Activated T-helper 17 cell treated with anti-CD3 and anti-CD28 coated beads, Interleukin-2, amount 50 U/mL, for 72 hours (primary cell): ENCODE results near the gene IL6ST. TPM values are rescaled to one million over a fixed set of nuclear protein-coding genes. Genes with fewer than 3 reads are reported as not detected.
A peak's percentile ranks its signal among the peaks of the same experiment; 100 is the strongest.

ENCODE experiments used
- ATAC-seq: fragments of 150-1000 bp; cut with Tn5 transposase; replicated peaks from 2 replicates; pipeline ENCODE4 v1.10.0; 2021; ENCODE audit warnings: mild to moderate bottlenecking, moderate library complexity
- H3K27ac Mint-ChIP-seq: one replicate; pipeline ENCODE4 v1.8.0; 2022; ENCODE audit warnings: mixed read lengths
- H3K27me3 Mint-ChIP-seq: one replicate; pipeline ENCODE4 v1.8.0; 2022; ENCODE audit warnings: mixed read lengths
- H3K36me3 Mint-ChIP-seq: one replicate; pipeline ENCODE4 v1.8.0; 2022; ENCODE audit warnings: low read depth, mild to moderate bottlenecking, mixed read lengths
- H3K4me1 Mint-ChIP-seq: one replicate; pipeline ENCODE4 v1.8.0; 2022; ENCODE audit warnings: mixed read lengths
- H3K4me3 Mint-ChIP-seq: one replicate; pipeline ENCODE4 v1.8.0; 2022; ENCODE audit warnings: mild to moderate bottlenecking, mixed read lengths
- H3K9me3 Mint-ChIP-seq: one replicate; pipeline ENCODE4 v1.8.0; 2022; ENCODE audit warnings: mixed read lengths
- total RNA-seq, 2 donors: library from RNA; stranded (reverse); gene quantifications; one replicate each; pipeline ENCODE4 v1.2.3, GENCODE V29; 2022

Gene IL6ST
- total RNA-seq, 2 donors from 2014 or later, result 28.1 to 66.8 TPM

- H3K9me3 Mint-ChIP-seq, result no peaks in the 10 kb centered on the region
- no peak overlapping the region for H3K27ac Mint-ChIP-seq
- H3K4me1 Mint-ChIP-seq, result peaks cover 28% of the 10 kb centered on the region
- peaks cover 4% of the 10 kb centered on the region for H3K27me3 Mint-ChIP-seq
- ATAC-seq, result no peak
- H3K4me3 Mint-ChIP-seq, result no peak overlapping the region
- H3K36me3 Mint-ChIP-seq, result no peaks in the 10 kb centered on the region
These were observed 98.5 kb downstream of the IL6ST start for GRCh38 chr5:55896238-55896637.

- H3K27me3 Mint-ChIP-seq, result peaks cover 4% of the 10 kb centered on the region
- no peaks in the 10 kb centered on the region for H3K9me3 Mint-ChIP-seq
- H3K27ac Mint-ChIP-seq, result no peak overlapping the region
These were observed 99.4 kb downstream of the IL6ST start for GRCh38 chr5:55895346-55895745.

GRCh38 chr5:55894135-55894534 is 100.6 kb downstream of the IL6ST start:
- Mint-ChIP-seq H3K4me1 (peaks cover 14% of the 10 kb centered on the region), H3K27ac (no peak overlapping the region), H3K4me3 (no peak overlapping the region), H3K27me3 (peaks cover 4% of the 10 kb centered on the region), H3K36me3 (no peaks in the 10 kb centered on the region), H3K9me3 (no peaks in the 10 kb centered on the region)
- peak; percentile 47 for ATAC-seq

More at GRCh38 chr5:55895346-55895745, 99.4 kb downstream of the IL6ST start:
- ATAC-seq, result no peak
- H3K4me1 Mint-ChIP-seq, result peaks cover 22% of the 10 kb centered on the region
- no peaks in the 10 kb centered on the region for H3K36me3 Mint-ChIP-seq
- H3K4me3 Mint-ChIP-seq, result no peak overlapping the region

- H3K36me3 Mint-ChIP-seq, result no peaks in the 10 kb centered on the region
- no peak overlapping the region for H3K4me3 Mint-ChIP-seq
- H3K27ac Mint-ChIP-seq, result no peak overlapping the region
- peaks cover 2% of the 10 kb centered on the region for H3K27me3 Mint-ChIP-seq
- peaks cover 8% of the 10 kb centered on the region for H3K4me1 Mint-ChIP-seq
- no peaks in the 10 kb centered on the region for H3K9me3 Mint-ChIP-seq
- ATAC-seq, result no peak
These were observed 102.3 kb downstream of the IL6ST start for GRCh38 chr5:55892479-55892878.

- Mint-ChIP-seq H3K4me1 (peaks cover 4% of the 10 kb centered on the region), H3K36me3 (no peaks in the 10 kb centered on the region), H3K9me3 (no peaks in the 10 kb centered on the region), H3K27me3 (peaks cover 4% of the 10 kb centered on the region), H3K4me3 (no peak overlapping the region), H3K27ac (no peak overlapping the region)
- no peak for ATAC-seq
These were observed 106.6 kb downstream of the IL6ST start for GRCh38 chr5:55888205-55888604.

GRCh38 chr5:55885359-55885758 is 109.4 kb downstream of the IL6ST start:
- peaks cover 4% of the 10 kb centered on the region for H3K27me3 Mint-ChIP-seq
- H3K36me3 Mint-ChIP-seq, result no peaks in the 10 kb centered on the region
- H3K27ac Mint-ChIP-seq, result no peak overlapping the region
- ATAC-seq, result no peak
- no peak overlapping the region for H3K4me3 Mint-ChIP-seq
- H3K9me3 Mint-ChIP-seq, result no peaks in the 10 kb centered on the region
- H3K4me1 Mint-ChIP-seq, result peaks cover 4% of the 10 kb centered on the region

Other genes with a start within 250 kb of the IL6ST start
- under 1 TPM in 1 of 2 donors, not detected in 1; 0.37 TPM for gene IL31RA, start 143.6 kb downstream of the IL6ST start, total RNA-seq
- under 1 TPM; 0.21 to 0.22 TPM for gene ANKRD55, start 238.4 kb upstream of the IL6ST start, total RNA-seq